IPS DF 19.7 (cell line): ENCODE results near the gene HDAC9.

ENCODE experiments used
- DNase-seq: peaks from one replicate; pipeline ENCODE4 v3.0.0-alpha.2; 2013; ENCODE audit warnings: low read depth, low spot score

HDAC9 gene

GRCh38 chr7:18780266-18780665, 284.7 kb downstream of the HDAC9 start:
- DNase-seq, result no peak

- DNase-seq, result no peak
These were observed 285.4 kb downstream of the HDAC9 start for GRCh38 chr7:18780938-18781337.

- no peak for DNase-seq
These were observed 290.7 kb downstream of the HDAC9 start for GRCh38 chr7:18786196-18786727.

GRCh38 chr7:18786796-18787195, 291.2 kb downstream of the HDAC9 start:
- DNase-seq, result no peak

GRCh38 chr7:18788026-18788425, 292.5 kb downstream of the HDAC9 start:
- no peak for DNase-seq

GRCh38 chr7:18792871-18793595, 297.5 kb downstream of the HDAC9 start:
- no peak for DNase-seq

- no peak for DNase-seq
These were observed 300.7 kb downstream of the HDAC9 start for GRCh38 chr7:18796216-18796615.

- no peak for DNase-seq
These were observed 302.7 kb downstream of the HDAC9 start for GRCh38 chr7:18798088-18798906.

GRCh38 chr7:18799899-18800298, 304.4 kb downstream of the HDAC9 start:
- DNase-seq, result no peak

- no peak for DNase-seq
These were observed 308.4 kb downstream of the HDAC9 start for GRCh38 chr7:18803923-18804322.

GRCh38 chr7:18806177-18806576, 310.6 kb downstream of the HDAC9 start:
- DNase-seq, result peak; percentile 28

GRCh38 chr7:18808026-18808425, 312.5 kb downstream of the HDAC9 start:
- DNase-seq, result no peak

- DNase-seq, result no peak
These were observed 319.9 kb downstream of the HDAC9 start for GRCh38 chr7:18815261-18815960.

GRCh38 chr7:18820981-18821380, 325.4 kb downstream of the HDAC9 start:
- DNase-seq, result no peak

- DNase-seq, result no peak
These were observed 326.0 kb downstream of the HDAC9 start for GRCh38 chr7:18821554-18821953.

GRCh38 chr7:18824157-18824556, 328.6 kb downstream of the HDAC9 start:
- DNase-seq, result no peak

- no peak for DNase-seq
These were observed 332.9 kb downstream of the HDAC9 start for GRCh38 chr7:18828260-18828993.

GRCh38 chr7:18828994-18829857, 333.7 kb downstream of the HDAC9 start:
- no peak for DNase-seq

- DNase-seq, result no peak
These were observed 334.3 kb downstream of the HDAC9 start for GRCh38 chr7:18829858-18830285.

- DNase-seq, result no peak
These were observed 335.9 kb downstream of the HDAC9 start for GRCh38 chr7:18831419-18831818.
